Colonic mucosa (tissue), 4 donors: Measurements from ENCODE around the gene LRRC26. TPM values are rescaled to one million over a fixed set of nuclear protein-coding genes. Genes with fewer than 3 reads are reported as not detected.
A peak's percentile ranks its signal among the peaks of the same experiment; 100 is the strongest.

Source experiments
- DNase-seq: peaks from one replicate; pipeline ENCODE4 v3.0.0-alpha.2; 2020
- H3K27ac ChIP-seq: fragments of 200-600 bp; one replicate; pipeline ENCODE4 v1.8.0; 2021
- H3K27me3 ChIP-seq: fragments of 200-600 bp; one replicate; pipeline ENCODE4 v1.8.0; 2021
- H3K36me3 ChIP-seq: fragments of 200-600 bp; one replicate; pipeline ENCODE4 v1.8.0; 2021
- H3K4me1 ChIP-seq: fragments of 200-600 bp; one replicate; pipeline ENCODE4 v1.8.0; 2021; ENCODE audit warnings: mild to moderate bottlenecking
- H3K4me3 ChIP-seq: fragments of 200-600 bp; one replicate; pipeline ENCODE4 v1.8.0; 2021
- H3K9ac ChIP-seq, 2 donors: one replicate each; pipeline ENCODE4 v1.7.0; 2013; ENCODE audit warnings: control low read depth in 2 of 2, low read depth in 2 of 2, low read length in 2 of 2
- H3K9me3 ChIP-seq: fragments of 200-600 bp; one replicate; pipeline ENCODE4 v1.8.0; 2021
- CTCF ChIP-seq: fragments of 200-600 bp; IDR thresholded peaks from one replicate; pipeline ENCODE4 v1.8.0; 2022; ENCODE audit warnings: antibody characterized with exemption, mild to moderate bottlenecking
- intact Hi-C: fragments of 100-400 bp; cut with DNase I; formaldehyde crosslinking; loops from one replicate; pipeline ENCODE4 v1.14.1; 2022
- total RNA-seq, 2 donors: library from RNA; stranded (reverse); fragmentation: NEBNext Ultra II Directional in 1 of 2; extraction: Animal tissue kit (Norgen Biotek cat#: 25700) in 1 of 2; gene quantifications; one replicate each; pipeline ENCODE4 v1.2.1, GENCODE V29; 2021
- donor health status: healthy.
- donor health status: DM: no; HTN: no; CAD: no.
- donor health status: DM: no; HTN: no; CAD: no.

The LRRC26 gene
- total RNA-seq, 2 donors from 2014 or later, result 64.6 to 95.8 TPM

DNA sequence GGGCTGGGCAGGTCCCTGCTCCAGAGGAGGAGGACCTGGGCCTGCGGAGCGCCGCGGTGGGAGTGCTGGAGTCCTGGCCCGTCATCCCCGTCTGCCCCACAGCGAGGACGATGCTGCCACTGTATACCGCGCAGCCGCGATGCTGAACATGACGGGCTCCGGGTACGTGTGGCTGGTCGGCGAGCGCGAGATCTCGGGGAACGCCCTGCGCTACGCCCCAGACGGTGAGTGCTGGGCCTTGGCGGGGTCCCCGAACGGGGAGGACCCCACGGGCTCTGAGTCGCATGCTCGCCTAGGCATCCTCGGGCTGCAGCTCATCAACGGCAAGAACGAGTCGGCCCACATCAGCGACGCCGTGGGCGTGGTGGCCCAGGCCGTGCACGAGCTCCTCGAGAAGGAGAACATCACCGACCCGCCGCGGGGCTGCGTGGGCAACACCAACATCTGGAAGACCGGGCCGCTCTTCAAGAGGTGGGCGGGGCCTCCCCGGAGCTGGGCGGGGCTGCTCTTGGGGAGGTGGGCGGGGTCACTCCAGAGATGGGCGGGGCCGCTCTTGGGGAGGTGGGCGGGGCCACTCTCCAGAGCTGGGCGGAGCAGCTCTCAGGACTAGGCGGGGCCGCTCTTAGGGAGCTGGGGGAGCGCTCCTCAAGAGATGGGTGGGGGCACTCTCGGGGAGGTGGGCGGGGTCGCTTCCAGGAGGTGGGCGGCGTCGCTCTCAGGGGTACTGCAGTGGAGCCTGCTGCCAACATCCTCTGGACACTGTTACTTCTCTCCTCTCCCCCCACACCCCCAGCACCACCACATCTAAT is 13.1 kb downstream of the LRRC26 start:
- no peaks in the 10 kb centered on the region for H3K36me3 ChIP-seq
- H3K4me3 ChIP-seq, result no peak overlapping the region
- no peaks in the 10 kb centered on the region for H3K9me3 ChIP-seq
- H3K9ac ChIP-seq, result no peak overlapping the region
- no peak for TF ChIP-seq CTCF
- intact Hi-C loops, result no loop called here
- DNase-seq, result peak; percentile 61
- no peak overlapping the region for H3K27ac ChIP-seq
- H3K27me3 ChIP-seq, result peaks cover 56% of the 10 kb centered on the region
- H3K4me1 ChIP-seq, result no peaks in the 10 kb centered on the region

GRCh38 chr9:137152844-137153405 is 16.9 kb downstream of the LRRC26 start:
- no peaks in the 10 kb centered on the region for H3K9me3 ChIP-seq
- no peak for TF ChIP-seq CTCF
- no peak for DNase-seq
- no peaks in the 10 kb centered on the region for H3K36me3 ChIP-seq
- no peak overlapping the region for H3K27ac ChIP-seq
- H3K4me1 ChIP-seq, result no peaks in the 10 kb centered on the region
- no peak overlapping the region for H3K9ac ChIP-seq
- intact Hi-C loops, result no loop called here
- peaks cover 25% of the 10 kb centered on the region for H3K27me3 ChIP-seq
- no peak overlapping the region for H3K4me3 ChIP-seq

DNA sequence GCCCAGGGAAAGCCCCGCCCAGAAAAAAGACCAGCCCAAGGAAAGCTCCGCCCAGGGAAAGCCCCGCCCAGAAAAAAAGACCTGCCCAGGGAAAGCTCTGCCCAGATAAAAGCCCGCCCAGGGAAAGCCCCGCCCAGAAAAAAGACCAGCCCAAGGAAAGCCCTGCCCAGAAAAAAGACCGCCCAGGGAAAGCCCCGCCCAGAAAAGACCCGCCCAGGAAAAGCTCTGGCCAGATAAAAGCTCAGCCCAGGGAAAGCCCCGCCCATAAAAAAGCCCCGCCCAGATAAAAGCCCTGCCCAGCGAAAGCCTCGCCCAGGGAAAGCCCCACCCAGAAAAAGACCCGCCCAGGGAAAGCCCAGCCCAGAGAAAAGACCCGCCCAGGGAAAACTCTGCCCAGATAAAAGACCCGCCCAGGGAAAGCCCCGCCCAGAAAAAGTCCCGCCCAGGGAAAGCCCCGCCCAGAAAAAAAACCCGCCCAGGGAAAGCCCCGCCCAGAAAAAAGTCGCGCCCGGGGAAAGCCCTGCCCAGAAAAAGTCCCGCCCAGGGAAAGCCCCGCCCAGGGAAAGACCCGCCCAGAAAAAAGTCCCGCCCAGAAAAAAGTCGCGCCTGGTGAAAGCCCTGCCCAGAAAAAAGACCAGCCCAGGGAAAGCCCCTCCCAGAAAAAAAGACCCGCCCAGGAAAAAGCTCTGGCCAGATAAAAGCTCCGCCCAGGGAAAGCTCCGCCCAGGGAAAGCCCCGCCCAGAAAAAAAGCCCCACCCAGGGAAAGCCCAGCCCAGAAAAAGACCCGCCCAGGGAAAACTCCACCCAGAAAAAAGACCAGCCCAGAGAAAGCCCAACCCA is 19.0 kb downstream of the LRRC26 start:
- Histone ChIP-seq H3K27ac (no peak overlapping the region), H3K9ac (no peak overlapping the region), H3K36me3 (no peaks in the 10 kb centered on the region), H3K9me3 (no peaks in the 10 kb centered on the region), H3K27me3 (peaks cover 13% of the 10 kb centered on the region), H3K4me1 (no peaks in the 10 kb centered on the region), H3K4me3 (no peak overlapping the region)
- peak; percentile 84 for DNase-seq
- intact Hi-C loops, result no loop called here
- no peak for TF ChIP-seq CTCF

DNA sequence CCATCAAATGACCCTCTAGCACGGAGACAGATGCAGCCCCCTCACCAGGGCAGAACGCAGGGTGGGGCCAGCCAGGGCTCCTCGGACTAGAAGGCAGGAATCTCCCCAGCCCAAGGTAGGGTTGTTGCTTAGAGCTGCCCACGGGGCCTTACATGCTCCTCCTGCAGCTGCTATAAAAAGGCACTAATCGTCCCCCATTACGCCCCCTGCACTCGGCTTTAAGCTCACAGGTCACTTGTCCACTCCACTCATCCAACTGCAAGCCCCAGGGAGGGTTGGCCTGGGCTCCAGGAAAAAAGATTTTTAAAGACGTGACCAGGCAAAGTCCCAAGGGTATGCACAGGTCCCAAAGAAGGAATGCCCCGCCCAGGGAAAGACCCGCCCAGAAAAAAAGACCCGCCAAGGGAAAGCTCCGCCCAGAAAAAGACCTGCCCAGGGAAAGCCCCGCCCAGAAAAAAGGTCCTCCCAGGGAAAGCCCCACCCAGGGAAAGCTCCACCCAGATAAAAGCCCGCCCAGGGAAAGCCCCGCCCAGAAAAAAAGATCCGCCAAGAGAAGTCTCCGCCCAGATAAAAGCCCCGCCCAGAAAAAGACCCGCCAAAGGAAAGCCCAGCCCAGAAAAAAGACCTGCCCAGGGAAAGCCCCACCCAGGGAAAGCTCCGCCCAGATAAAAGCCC is 19.8 kb downstream of the LRRC26 start:
- intact Hi-C loops, result no loop called here
- peak; percentile 75 for DNase-seq
- Histone ChIP-seq H3K27me3 (peaks cover 5% of the 10 kb centered on the region), H3K27ac (no peak overlapping the region), H3K9me3 (no peaks in the 10 kb centered on the region), H3K4me1 (no peaks in the 10 kb centered on the region), H3K36me3 (no peaks in the 10 kb centered on the region), H3K4me3 (no peak overlapping the region), H3K9ac (no peak overlapping the region)
- no peak for TF ChIP-seq CTCF

DNA sequence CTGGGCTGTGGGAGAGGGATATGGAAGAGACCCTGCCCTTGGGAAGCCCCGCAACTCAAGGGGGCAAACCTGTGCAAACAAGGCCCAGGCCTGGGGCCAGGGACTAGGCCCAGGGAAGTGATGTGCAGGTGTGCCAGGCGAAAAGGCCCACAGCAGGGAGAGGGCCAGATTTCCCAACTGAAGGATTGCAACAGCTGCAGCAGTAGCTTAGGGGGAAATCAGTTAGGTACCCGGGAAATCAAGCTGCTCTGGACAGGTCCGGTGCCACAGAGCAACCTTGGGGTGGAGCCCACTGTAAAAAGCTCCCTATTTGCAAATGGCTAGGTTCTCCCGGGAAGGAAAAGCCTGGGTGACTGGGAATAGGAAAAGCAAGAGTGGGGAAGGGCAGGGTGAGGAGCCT is 20.5 kb downstream of the LRRC26 start:
- intact Hi-C loops, result no loop called here
- TF ChIP-seq CTCF, result no peak
- H3K4me3 ChIP-seq, result no peak overlapping the region
- no peaks in the 10 kb centered on the region for H3K36me3 ChIP-seq
- H3K9ac ChIP-seq, result no peak overlapping the region
- no peaks in the 10 kb centered on the region for H3K9me3 ChIP-seq
- H3K27ac ChIP-seq, result no peak overlapping the region
- no peak for DNase-seq
- H3K4me1 ChIP-seq, result no peaks in the 10 kb centered on the region
- H3K27me3 ChIP-seq, result peaks cover 4% of the 10 kb centered on the region
